Stromal cell of bone marrow (primary cell): ENCODE measurements around the gene MS4A15.

Experiments used
- DNase-seq: peaks from one replicate; pipeline ENCODE4 v3.0.0-alpha.2; 2012; ENCODE audit warnings: low read depth

MS4A15 gene

DNA sequence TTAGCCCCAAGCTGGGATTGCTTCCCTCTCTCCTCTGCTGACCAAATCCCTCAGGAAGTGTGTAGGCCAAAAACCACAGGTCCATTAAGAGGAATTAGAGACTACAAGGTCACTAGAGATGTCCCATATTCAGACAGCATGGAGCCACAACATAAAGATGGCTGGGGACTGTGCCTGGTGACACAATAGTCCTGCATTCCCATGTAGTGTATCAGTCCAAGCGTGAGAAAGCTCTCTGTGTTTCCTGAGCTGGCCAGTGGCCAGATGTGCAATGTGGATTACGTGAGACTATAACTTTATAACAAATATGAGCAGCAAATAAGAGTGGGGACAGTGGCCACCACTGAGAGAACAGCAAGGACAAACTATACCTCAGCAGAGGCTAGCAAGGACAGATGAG, 20.9 kb downstream of the MS4A15 start:
- peak; percentile 53 for DNase-seq

DNA sequence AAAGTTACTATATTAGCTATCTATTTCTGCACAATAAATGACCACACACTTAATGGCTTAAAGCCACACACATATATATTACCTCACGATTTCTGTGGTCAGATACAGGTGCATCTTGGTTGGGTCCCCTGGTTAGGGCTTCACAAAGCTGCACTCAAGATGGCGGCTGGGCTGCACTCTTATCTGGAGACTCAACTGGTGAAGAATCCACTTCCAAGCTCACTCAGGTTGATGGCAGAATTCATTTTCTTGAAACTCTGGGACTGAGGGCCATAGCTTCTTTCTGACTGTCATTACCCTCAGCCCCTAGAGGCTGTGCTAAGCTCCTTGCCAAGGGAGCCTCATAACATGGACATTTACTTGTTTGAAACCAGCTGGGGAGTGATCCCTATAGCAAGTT, 23.4 kb downstream of the MS4A15 start:
- DNase-seq: no peak

DNA sequence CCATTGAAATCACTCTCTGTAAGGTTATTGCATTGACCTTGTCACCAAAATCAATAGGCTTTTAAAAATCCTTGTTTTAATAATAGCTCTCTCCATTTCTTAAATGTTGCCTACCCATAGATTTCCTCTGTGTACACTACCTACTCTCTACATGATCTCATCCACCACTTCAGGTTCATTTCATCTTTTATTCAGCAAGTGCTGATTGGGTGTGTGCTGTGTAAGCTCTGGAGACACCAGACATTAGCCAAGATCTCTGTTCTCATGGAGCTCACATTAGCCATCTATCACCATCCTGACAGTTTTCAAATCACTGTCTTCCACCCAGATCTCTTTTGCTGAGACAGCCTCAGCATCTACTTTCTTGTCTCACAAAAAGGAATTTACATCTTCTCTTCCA, 24.1 kb downstream of the MS4A15 start:
- no peak for DNase-seq

DNA sequence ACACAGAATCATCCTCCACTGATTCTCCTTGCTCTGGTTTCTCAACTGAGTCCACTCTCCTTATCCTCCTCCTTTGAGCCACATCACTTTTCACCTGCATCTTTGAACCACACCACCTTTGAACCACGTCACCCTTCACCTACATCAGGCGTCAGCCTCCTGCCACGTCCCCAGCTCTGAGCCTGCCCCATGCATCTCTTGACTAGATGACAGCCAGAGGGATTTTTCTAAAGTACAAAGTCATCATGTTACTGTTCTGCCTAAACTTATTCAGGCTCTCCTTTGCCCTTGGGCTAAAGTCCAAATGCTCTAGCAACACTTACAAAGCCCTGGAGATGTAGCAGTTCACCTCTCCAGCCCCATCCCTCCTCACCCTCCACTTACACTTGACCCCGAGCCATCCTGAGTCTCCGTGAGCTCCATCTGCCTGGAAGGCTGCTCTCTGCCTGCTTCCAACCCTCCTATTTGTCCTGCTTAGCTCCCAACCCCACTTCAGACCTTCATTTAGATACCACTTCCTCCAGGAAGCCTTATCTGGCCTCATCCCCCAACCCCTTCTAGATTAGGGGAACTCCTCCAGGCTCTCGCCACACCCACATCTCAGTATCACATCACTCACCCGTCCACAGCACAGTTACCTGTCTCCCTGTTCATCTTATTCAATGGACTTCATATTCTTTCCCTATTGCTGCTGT, 24.8 kb downstream of the MS4A15 start:
- DNase-seq: no peak

DNA sequence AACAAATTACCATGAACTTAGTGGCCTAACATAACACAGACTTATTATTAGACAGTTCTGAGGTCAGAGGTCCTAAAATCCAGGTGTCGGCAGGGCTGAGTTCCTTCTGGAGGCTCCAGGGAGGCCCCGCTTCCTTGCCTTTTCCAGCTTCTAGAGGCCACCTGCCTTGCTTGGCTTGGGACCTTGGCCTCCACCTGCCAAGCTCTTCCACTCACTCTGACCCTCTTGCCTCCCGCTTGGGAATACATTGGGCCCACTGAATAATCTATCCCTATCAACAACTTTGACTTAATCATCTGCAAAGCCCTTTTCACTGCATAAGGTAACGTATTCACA, 25.3 kb downstream of the MS4A15 start:
- no peak for DNase-seq

DNA sequence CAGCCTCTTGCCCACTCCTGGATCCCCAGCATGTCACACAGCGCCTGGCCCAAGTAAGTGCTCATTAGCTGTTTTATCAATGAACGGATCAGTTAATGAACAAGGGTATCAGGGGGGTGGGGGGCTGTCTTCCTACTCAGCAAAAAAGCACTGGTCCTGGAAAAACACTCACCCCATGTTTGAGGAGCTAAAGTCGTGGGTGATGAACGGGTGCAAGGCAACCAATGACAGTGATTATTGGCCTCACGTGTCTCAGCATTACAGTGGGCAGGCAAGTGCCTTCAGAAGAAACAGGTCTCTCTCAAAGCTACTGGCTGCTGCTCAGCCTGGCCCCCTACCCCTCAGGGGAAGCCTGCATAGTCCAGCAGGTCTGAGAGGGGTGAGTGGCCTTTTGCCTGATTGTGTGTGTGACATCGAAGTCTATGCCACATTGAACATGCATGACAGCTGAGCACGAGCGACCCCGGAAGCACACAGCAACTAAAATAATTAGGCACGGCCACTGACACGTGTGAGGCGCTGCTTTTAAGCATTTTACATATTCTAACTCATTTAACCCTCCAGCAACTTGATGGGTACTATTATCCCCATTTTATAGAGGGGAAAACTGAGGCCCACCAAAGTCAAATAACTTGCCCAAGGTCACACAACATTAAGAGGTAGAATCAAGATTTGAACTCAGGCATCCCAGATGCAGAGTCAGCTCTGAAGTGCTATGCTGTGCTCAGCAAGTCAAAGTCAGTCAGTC, 25.9 kb downstream of the MS4A15 start:
- DNase-seq: no peak

DNA sequence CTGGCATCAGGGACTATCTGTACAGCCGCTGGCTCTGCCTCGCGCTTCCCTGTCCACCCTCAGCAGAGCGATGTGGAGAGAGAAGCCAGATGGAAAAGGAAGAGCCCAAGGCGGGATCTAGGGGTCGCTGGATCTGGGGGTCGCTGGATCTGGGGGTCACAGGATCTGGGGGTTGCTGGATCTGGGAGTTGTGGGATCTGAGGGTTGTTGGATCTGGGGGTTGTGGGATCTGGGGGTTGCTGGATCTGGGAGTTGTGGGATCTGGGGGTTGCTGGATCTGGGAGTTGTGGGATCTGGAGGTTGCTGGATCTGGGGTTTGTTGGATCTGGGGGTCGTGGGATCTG, 26.4 kb downstream of the MS4A15 start:
- no peak for DNase-seq

DNA sequence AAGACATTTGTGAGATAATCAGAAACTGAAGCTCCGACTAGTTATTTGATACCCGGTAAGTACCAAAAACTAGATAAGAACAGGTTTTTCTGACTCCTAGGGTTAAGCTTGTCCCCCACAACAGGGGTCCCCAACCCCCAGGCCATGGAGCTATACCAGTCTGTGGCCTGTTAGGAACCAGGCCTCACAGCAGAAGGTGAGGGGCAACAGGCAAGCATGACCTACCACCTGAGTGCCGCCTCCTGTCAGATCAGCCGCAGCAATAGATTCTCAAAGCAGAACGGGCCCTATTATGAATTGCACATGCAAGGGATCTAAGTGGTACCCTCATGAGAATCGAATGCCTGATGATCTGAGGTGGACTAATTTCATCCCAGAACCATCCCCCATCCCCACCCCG, 27.2 kb downstream of the MS4A15 start:
- DNase-seq: no peak

DNA sequence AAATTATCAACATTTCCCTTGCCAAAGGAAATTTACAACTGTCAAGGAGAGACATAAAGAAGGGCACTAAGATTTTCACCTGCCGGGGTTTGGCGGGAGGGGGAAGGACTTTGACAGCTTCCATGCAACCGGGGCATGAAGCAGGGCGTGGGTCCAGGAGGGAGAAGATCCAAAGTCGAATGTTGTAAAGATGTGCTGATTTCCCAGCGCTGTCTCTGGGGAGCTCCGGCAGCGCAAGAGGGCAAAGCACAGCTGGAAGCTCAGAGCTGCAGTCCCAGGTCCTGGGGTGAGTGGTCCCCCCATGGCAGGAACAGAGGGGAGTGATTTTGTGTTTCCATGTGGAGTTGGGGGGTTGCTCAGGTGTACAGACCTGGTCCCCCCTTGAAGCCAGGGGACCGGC, 28.5 kb downstream of the MS4A15 start, which contains the start of gene MS4A10:
MS4A10 (plus strand) TSS at position 198 of the 400 bp plus-strand sequence. CDS start 5,003 bp downstream, outside the sequence.
- DNase-seq: no peak

DNA sequence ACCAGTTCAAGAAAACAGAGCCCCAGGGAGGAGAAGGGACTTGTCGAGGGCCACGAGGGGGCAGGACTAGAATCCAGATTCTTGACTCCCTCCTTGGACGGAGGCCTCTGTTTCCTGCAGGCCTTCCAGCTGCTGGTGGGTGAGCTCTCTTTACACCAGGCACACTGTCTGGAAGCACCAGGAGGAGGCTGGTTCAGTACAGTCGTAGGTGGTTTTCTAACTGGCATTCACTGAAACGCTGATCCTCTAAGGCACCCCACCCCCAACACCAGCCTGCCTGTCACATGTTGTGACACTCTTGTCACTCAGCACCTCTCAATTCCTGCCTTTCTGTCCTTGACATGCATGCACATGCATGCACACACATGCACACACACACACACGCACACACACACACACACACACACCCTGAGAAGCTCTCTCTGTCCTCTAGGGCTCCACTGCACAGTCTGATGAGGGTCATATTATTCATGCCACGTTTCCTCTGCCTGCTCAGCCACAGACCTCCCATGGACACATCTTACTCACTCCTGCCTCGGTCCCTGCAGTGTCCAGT, 29.2 kb downstream of the MS4A15 start:
- DNase-seq: peak; percentile 11

DNA sequence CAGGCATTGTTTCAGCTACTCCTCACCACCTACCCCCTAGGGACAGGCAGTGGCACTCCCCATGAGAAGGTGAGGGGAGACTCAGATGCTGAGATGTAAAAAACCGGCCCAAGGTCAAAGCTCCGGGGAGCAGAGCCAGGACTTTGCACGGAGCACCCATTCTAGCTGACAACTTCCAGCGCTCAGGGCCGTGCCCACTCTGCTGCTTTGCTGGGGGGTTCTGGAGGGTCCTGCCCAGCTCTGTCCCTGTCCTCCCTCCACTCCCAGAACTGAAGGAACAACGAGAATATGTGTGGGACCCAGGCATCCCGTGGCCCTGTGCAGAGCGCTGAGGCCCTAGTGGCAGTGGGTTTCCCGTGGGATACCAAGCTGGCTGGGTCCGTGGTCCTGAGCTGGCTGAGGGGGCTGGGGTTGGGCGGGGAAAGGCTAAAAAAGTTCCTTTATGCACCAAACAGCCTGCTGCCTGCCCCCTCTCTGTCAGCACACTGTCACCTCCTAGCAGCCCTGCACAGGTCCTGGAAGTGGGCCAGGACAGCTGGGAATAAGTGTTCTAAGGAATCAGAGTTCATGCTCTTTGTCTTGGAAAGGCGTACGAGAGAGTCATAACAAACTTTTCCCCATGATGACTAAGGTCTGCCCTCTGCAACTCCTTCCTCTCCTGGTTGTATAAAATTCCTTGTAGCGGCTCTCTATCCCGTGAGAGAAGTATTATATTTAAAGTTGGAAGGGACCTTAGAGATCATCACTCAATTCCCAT, 30.3 kb downstream of the MS4A15 start:
- DNase-seq: peak; percentile 73

DNA sequence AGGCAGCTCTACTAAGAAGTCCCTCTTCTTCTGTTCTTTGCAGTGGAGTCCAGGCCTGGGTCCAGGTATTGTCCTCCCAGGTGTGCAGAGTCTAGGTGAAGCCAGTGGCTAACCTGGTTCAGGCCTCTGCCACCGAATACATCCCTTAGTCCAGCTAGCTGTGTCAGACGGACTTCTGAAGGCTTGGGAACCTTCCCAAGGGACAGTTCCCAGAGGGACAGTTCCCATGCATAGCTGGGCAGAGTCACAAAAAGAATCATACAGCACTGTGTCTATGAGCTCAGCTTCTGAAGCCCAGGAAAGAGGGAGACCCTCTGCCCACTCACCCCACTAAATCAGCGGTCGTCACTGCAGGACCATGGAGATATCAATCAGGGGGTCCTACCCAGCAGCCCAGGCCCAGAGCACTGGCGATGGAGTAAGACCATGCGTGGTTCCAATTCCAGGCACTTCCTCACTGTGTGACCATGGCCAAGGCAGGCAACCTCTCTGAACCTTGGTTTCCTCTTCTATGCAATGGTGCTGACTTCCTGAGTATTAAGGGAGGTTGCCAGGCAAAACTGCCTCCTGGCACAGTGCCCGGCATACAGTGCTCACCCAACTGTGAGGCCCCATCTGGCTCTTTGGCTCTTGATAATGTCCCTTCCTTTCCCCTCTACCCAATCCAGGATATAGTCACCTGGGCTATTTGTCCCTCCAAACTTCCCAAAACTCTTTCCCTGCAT, 31.9 kb downstream of the MS4A15 start:
- DNase-seq: no peak

DNA sequence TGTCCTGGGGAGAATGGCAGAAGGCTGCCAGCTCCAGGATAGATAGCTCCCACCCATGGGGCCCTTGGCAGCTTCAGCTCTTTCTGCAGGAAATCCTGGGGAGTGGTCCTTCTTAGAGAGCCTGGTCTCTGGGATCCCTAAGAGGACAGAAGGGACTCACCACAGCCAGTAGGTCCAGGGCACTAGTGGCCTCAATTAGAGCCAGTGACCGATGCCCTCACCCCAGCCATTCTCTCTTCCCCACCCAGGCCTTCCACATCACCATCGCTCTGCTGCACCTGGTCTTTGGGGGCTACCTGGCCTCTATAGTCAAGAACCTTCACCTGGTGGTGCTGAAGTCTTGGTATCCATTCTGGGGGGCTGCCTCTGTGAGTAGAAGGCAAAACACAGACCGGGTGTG, 34.1 kb downstream of the MS4A15 start:
- DNase-seq: no peak

DNA sequence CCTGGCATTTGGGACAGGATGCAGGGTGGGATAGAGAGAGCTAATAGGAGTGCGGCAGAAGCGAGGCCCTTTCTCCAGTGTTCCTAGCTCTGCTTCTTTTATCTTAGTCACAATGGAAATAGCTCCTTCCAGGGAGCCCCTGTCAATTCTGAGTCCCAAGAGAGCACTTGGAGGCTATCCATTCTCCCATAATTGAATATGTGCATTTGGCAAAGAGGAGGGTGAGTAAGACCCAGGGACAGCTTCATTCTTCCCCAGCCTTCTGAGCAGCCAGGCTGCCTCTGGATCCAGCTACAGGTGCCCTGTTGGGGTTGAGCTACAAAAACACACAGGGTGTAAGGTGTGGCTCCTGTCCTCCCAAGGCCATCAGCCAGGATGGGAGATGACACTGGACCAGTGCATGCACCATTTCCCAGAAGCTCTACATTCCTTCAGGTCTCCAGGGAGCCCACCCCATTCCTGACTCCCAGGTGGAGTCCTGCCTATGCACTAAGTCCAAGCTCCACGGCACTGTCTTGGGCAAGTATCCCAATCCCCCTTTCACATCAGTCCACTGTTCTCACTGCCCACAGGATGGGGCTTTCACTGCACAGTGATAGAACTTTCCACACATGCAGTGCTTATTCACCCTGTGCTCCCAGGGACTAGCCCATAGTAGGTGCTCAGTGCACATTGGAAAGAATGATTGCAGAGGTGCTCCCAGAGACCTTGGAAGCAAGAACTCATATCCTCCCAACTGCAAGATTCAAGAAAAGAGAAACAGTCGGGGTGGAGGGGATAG, 34.7 kb downstream of the MS4A15 start:
- no peak for DNase-seq

DNA sequence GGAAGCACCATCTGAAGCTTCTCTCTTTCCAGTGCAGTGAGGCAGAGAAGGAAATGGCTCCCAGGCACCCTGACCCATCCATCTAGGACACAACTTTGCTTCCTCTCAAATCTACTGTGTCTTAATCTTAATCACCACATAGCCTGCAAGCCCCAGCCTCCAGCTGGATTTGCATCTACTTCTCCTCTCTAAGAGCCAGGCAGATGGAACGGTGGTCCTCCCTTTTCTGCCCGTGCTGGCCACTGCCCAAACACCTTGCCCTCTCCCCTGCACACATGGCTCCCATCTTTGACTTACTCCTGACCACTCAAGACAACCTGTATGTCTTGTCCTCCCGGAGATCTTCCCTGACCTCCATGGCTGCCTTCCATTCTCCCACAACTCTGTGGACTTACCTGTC, 35.9 kb downstream of the MS4A15 start:
- DNase-seq: no peak

DNA sequence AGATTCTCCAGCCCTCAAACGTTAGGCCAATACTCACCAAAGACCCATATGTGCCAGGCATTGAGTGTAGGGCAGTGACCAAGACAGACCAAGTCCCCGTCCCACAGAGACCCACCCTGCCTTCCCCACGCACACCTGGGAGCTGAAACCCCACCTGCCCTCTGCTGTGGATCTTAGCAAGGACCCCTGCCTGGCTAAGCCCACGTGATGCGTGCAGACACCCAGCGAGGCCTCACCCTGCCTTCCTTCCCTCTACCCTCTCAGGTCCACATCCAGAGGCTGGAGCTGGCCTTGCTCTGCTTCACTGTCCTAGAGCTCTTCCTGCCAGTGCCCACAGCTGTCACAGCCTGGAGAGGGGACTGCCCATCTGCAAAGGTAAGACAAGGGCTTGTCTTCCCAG, 38.6 kb downstream of the MS4A15 start:
- DNase-seq: no peak

DNA sequence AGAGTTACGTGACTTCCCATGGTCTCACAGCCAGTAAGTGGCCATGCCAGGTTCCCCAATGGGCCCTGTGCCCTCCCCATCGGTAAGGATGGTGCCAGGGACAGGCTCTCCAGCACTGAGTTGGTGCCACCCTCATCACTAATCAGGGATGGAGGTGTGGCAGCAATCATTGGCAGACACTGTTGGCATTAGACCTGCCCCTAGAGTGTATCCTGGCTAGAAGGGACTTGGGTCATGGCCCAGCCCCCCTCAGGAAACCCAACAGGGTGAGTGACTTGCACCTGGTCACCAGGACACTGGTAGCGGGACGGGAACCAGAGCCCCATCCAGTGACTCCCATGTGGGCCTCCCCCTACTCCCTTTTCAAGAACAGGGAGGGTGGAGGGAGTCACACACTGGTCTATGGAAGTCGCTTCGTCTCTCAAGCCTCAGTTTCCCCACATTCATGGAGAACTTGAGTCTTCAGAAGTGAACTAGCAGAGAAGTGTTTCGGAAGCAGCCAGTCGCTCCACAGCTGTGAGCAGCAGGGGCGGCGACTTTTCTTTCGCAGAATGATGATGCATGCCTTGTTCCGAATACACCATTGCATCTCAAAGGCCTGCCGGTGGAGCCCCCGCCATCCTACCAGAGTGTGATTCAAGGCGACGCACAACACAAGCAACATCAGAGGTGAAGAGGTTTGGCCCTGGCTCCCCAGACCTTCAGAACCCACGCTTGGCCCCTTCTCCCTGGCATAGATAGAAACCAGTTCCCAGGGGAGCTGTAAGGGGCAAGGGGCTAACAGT, 41.4 kb downstream of the MS4A15 start:
- no peak for DNase-seq

DNA sequence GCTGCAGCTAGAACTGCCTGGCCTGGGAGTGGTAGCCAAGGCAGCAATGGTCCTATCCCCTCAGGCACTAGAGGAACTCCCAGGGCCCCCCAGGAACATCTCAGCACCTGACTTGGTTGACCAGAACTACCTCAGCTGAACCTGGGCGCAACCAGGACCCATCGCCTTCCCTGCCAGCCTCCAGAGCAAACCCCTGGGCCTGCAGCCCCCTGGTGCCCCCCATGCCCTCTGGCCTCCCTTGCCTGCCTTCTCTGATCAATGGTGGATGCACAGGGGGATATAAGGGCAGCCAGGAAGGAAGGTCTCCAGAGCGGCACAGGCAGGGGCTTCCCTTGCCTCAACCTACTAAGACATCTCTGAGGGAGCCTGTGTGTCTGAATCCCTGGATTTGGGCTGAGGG, 42.0 kb downstream of the MS4A15 start:
- DNase-seq: no peak

DNA sequence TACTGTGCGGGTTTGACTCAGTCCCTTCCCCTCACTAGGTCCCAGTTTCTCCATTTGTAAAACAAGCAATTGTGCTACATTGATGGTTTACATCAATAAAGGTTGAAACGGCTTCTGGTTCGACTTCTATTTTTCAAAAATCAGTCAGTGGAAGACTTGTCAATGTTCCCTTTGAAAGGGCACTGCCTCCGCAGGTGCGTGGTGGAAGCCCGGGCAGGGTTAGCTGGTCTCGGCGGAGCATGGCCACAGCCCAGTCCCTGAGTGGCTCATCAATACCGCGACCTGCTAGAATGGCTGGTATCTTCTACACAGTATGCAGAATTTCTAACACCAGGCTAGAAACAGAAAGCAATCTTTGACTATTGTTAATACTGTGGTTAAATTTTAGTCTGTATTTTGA, 44.5 kb downstream of the MS4A15 start:
- DNase-seq: no peak

DNA sequence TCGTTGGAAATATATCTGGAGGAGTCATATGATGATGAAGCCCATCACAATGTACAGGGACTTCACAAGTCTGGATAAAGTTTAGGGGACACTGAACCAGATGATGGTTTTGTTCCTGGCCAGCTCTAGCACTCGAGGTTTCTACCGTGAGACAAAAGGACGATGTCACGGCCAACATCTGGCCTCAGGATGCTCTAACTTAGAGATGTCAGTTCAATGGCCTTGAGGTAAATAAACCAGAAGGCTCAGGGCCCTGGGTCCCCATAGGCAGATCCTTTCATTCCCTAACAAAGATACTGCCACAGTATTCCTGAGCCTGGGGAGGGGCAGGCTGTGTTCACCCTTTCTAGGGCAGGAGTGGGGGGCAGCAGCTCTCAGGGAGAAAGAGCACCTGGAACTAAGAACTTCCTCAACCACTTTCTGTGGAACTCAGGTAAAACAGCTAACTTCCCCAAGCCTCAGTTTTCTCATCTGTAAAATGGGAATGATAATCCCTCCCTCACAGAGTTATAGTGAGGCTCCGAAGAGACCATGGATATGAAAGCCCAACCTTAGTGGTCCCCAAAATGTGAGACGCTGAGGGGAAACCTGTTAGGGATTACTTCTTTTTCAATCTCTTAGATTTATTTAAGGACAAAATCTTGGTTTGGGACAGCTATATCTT, 46.7 kb downstream of the MS4A15 start:
- DNase-seq: no peak
